ENCODE data around the gene RASGRP2.
A peak's percentile ranks its signal among the peaks of the same experiment; 100 is the strongest.

DNA sequence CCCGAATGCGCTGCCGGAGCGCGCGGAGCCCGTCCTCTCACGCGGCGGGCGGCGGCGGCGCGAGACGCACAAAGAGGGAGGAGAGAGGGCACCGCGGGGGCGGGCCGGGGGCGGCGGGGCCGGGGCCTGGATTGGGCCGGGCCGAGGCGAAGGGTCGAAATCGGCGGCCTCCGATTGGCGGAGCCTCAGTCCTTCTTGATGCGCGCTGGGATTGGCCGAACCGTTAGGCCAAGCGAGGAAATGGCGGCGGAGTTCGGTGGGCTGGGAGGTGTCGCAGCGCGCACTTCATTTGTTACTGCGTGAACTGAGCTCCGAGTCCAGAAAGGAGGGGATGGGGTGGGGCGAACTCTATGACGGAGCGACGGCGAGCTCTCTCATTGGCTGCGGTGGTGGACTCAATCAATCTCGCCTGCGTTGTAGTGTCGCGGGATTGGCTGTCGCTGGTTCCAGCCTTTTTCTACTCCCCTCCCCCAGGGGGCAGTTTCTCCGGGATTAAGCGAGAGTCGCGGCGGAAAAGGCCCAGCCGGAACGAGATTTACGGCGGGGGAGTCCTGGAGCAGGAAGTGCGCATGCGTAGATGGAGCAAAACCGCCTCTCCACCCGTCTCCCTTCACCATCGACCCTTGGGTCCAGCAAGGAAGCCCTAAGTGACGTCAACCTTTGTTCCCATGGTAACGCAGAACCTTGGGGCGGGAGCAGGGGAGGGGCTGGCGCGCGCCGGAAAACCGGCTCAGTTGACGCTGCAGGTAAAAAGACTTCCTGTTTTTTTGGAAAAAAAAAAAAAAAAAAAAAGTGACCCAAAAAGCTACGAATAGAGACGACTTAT, 34.7 kb upstream of the RASGRP2 start, which contains the start of gene SF1:
- TF ChIP-seq, protein P1, sequence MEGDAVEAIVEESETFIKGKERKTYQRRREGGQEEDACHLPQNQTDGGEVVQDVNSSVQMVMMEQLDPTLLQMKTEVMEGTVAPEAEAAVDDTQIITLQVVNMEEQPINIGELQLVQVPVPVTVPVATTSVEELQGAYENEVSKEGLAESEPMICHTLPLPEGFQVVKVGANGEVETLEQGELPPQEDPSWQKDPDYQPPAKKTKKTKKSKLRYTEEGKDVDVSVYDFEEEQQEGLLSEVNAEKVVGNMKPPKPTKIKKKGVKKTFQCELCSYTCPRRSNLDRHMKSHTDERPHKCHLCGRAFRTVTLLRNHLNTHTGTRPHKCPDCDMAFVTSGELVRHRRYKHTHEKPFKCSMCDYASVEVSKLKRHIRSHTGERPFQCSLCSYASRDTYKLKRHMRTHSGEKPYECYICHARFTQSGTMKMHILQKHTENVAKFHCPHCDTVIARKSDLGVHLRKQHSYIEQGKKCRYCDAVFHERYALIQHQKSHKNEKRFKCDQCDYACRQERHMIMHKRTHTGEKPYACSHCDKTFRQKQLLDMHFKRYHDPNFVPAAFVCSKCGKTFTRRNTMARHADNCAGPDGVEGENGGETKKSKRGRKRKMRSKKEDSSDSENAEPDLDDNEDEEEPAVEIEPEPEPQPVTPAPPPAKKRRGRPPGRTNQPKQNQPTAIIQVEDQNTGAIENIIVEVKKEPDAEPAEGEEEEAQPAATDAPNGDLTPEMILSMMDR (IDR thresholded peaks at IDR 0.05): peak in 1 of 3 donors; percentile 10
- TF ChIP-seq POLR2A (IDR thresholded peaks at IDR 0.05): peak; percentile 90
- TF ChIP-seq POLR2AphosphoS5 (IDR thresholded peaks at IDR 0.05): peak; percentile 79 to 98 (median 94)
